B cell (primary cell): ENCODE measurements around the gene SYTL2. TPM values are rescaled to one million over a fixed set of nuclear protein-coding genes. Genes with fewer than 3 reads are reported as not detected.

Experiments
- ATAC-seq: fragments of 200-7000 bp; cut with Tn5 transposase; one replicate; pipeline ENCODE4 v1.10.0; 2021; ENCODE audit warnings: low read depth, mild to moderate bottlenecking, moderate number of reproducible peaks, moderate library complexity
- CTCF ChIA-PET: fragments of 350-600 bp; sonication (Branson Sonifier 250); formaldehyde crosslinking; loops from one replicate; lab custom pipeline; 2021; ENCODE audit warnings: antibody characterized with exemption, inconsistent platforms; lab: Charles Lee
- POLR2A ChIA-PET: fragments of 350-600 bp; sonication (Branson Sonifier 250); formaldehyde crosslinking; loops from one replicate; lab custom pipeline; 2021; ENCODE audit warnings: antibody characterized with exemption; lab: Charles Lee
- DNase-seq: peaks from one replicate; pipeline ENCODE4 v3.0.0; 2013
- H2AFZ ChIP-seq: 2 replicates; pipeline ENCODE4 v1.6.1; 2012; ENCODE audit warnings: mild to moderate bottlenecking, low read depth, low read length; ENCODE audit not compliant: insufficient read depth, poor library complexity, severe bottlenecking
- H3K27ac ChIP-seq, 2 donors: 1 replicate in 1 of 2; 2 replicates in 1 of 2; pipeline ENCODE4 v1.5.1; 2012 to 2013; ENCODE audit warnings: low read length in 2 of 2, mild to moderate bottlenecking in 2 of 2, moderate library complexity in 1 of 2
- H3K27me3 ChIP-seq, 4 experiments: fragments of 200-600 bp in 1 of 4; sonication (generic) in 1 of 4; replicated peaks in 1 of 4; 1 replicate in 2 of 4; 2 replicates in 2 of 4; pipeline versions ENCODE4 v1.6.1 to v1.7.0; 2013 to 2016; ENCODE audit warnings: low read length in 3 of 4, mild to moderate bottlenecking in 2 of 4, mixed read lengths in 1 of 4, moderate library complexity in 1 of 4; ENCODE audit not compliant: insufficient read depth in 4 of 4, control insufficient read depth in 3 of 4; ENCODE audit errors: control extremely low read depth in 1 of 4
- H3K36me3 ChIP-seq, 2 experiments: replicated peaks in 1 of 2; 1 replicate in 1 of 2; 2 replicates in 1 of 2; pipeline versions ENCODE4 v1.6.1 to v1.7.1; 2013; ENCODE audit warnings: low read length in 1 of 2; ENCODE audit not compliant: insufficient read depth in 2 of 2, control insufficient read depth in 1 of 2; ENCODE audit errors: control extremely low read depth in 1 of 2, extremely low read depth in 1 of 2
- H3K4me1 ChIP-seq, 2 donors: fragments of 200-600 bp in 1 of 2; sonication (generic) in 1 of 2; 1 replicate in 1 of 2; 2 replicates in 1 of 2; pipeline versions ENCODE4 v1.5.1 to v1.6.1; 2013 to 2017; ENCODE audit warnings: low read length in 2 of 2; ENCODE audit not compliant: control insufficient read depth in 2 of 2, insufficient read depth in 2 of 2
- H3K4me2 ChIP-seq: replicated peaks from 2 replicates; pipeline ENCODE3; 2012; ENCODE audit warnings: mild to moderate bottlenecking, low read depth, low read length; ENCODE audit not compliant: poor library complexity, severe bottlenecking
- H3K4me3 ChIP-seq, 5 experiments: fragments of 200-600 bp in 1 of 5; sonication (generic) in 1 of 5; 1 replicate in 3 of 5; 2 replicates in 2 of 5; pipeline versions ENCODE4 v1.5.1 to v1.7.0; 2011 to 2016; ENCODE audit warnings: low read length in 4 of 5, mild to moderate bottlenecking in 4 of 5, low read depth in 2 of 5, control low read depth in 1 of 5, moderate library complexity in 1 of 5; ENCODE audit not compliant: insufficient read depth in 1 of 5; ENCODE audit errors: control extremely low read depth in 1 of 5, extremely low read depth in 1 of 5
- H3K79me2 ChIP-seq: fragments of 200-600 bp; sonication (generic); one replicate; pipeline ENCODE4 v1.6.0; 2016; ENCODE audit warnings: low read length; ENCODE audit not compliant: control insufficient read depth, insufficient read depth
- H3K9ac ChIP-seq: fragments of 200-600 bp; sonication (generic); 2 replicates; pipeline ENCODE4 v1.6.1; 2017; ENCODE audit warnings: mild to moderate bottlenecking, low read length, moderate library complexity
- H3K9me3 ChIP-seq, 3 donors: one replicate each; pipeline versions ENCODE4 v1.6.1 to v1.7.1; 2013; ENCODE audit warnings: low read length in 2 of 3; ENCODE audit not compliant: control insufficient read depth in 2 of 3, insufficient read depth in 1 of 3; ENCODE audit errors: control extremely low read depth in 1 of 3
- H4K20me1 ChIP-seq: 2 replicates; pipeline ENCODE4 v1.6.0; 2012; ENCODE audit warnings: mild to moderate bottlenecking, low read length; ENCODE audit not compliant: insufficient read depth, control insufficient read depth, poor library complexity, severe bottlenecking
- H3K27ac Mint-ChIP-seq: one replicate; pipeline ENCODE4 v1.8.0; 2021; ENCODE audit warnings: mixed read lengths
- H3K27me3 Mint-ChIP-seq: one replicate; pipeline ENCODE4 v1.8.0; 2021; ENCODE audit warnings: mixed read lengths
- H3K4me1 Mint-ChIP-seq: one replicate; pipeline ENCODE4 v1.8.0; 2021; ENCODE audit warnings: mixed read lengths
- H3K4me3 Mint-ChIP-seq: one replicate; pipeline ENCODE4 v1.8.0; 2021; ENCODE audit warnings: mixed read lengths
- H3K9me3 Mint-ChIP-seq: one replicate; pipeline ENCODE4 v1.8.0; 2022; ENCODE audit warnings: mixed read lengths; ENCODE audit not compliant: insufficient read depth
- CTCF ChIP-seq: fragments of 200-600 bp; IDR thresholded peaks from one replicate; pipeline ENCODE4 v1.8.0; 2022; ENCODE audit warnings: antibody characterized with exemption, mild to moderate bottlenecking
- EZH2 ChIP-seq: IDR thresholded peaks from 2 replicates; pipeline ENCODE4 v1.6.1; 2012; ENCODE audit warnings: borderline replicate concordance, low read depth, mild to moderate bottlenecking, moderate library complexity, low read length; ENCODE audit not compliant: insufficient read depth, poor library complexity, severe bottlenecking
- WGBS: methylation state at CpG from one replicate; pipeline ENCODE4 v1.1.5; 2013; ENCODE audit warnings: missing lambda C conversion rate; ENCODE audit not compliant: insufficient coverage; 5-methylcytosine and 5-hydroxymethylcytosine counted together
- intact Hi-C: fragments of 100-400 bp; cut with micrococcal nuclease; formaldehyde crosslinking; loops from one replicate; pipeline ENCODE4 v1.10.0; 2022
- polyA plus RNA-seq: library from polyadenylated mRNA; depleted of rRNA; stranded (reverse); fragments of >200 nt; gene quantifications from 2 replicates; pipeline ENCODE4 v1.2.3, GENCODE V29; 2012
- total RNA-seq, 2 donors: library from RNA; stranded (reverse); fragments of 120-200 nt in 1 of 2; gene quantifications; 1 replicate in 1 of 2; 2 replicates in 1 of 2; pipeline versions ENCODE4 v1.2.3 to v1.2.4, GENCODE V29; 2013 to 2022

SYTL2 gene
- total and polyA plus RNA-seq, 2 donors (not counting 1 experiment from before 2014, with no cell fraction given) = 0.86 to 2.9 TPM

GRCh38 chr11:85787809-85788760 is 22.9 kb downstream of the SYTL2 start:
- 50% methylated on average over 1 of the region's 3 CpGs for WGBS
- H3K9ac ChIP-seq = no peak overlapping the region
- no peaks in the 10 kb centered on the region for H4K20me1 ChIP-seq
- no peak overlapping the region for H3K4me2 ChIP-seq
- no peaks in the 10 kb centered on the region for H3K79me2 ChIP-seq
- Mint-ChIP-seq H3K27ac (no peak overlapping the region), H3K27me3 (no peaks in the 10 kb centered on the region), H3K9me3 (no peaks in the 10 kb centered on the region), H3K4me1 (no peaks in the 10 kb centered on the region), H3K4me3 (no peak overlapping the region)
- H3K4me3 ChIP-seq = no peak overlapping the region
- no peak for TF ChIP-seq CTCF
- no peak for TF ChIP-seq EZH2
- ChIA-PET CTCF (interaction anchor here (0.5 kb wide), 1 partner anchor 437 kb away, joined by 3 read pairs; no protein-coding TSS in a partner anchor), POLR2A (no interaction called here)
- H2AFZ ChIP-seq = no peak overlapping the region
- ATAC-seq = no peak
- H3K27ac ChIP-seq = no peak overlapping the region
- H3K36me3 ChIP-seq = no peaks in the 10 kb centered on the region
- no peaks in the 10 kb centered on the region for H3K9me3 ChIP-seq
- intact Hi-C loops = no loop called here
- H3K27me3 ChIP-seq = no peaks in the 10 kb centered on the region
- no peaks in the 10 kb centered on the region for H3K4me1 ChIP-seq
- DNase-seq = no peak

- Histone ChIP-seq H3K4me3 (no peak overlapping the region), H3K4me2 (no peak overlapping the region), H2AFZ (no peak overlapping the region), H3K27me3 (no peaks in the 10 kb centered on the region), H3K79me2 (no peaks in the 10 kb centered on the region), H3K9me3 (peaks cover 0 to 5% (median 2%) of the 10 kb centered on the region in 3 donors), H4K20me1 (no peaks in the 10 kb centered on the region), H3K4me1 (no peaks in the 10 kb centered on the region), H3K27ac (no peak overlapping the region), H3K36me3 (no peaks in the 10 kb centered on the region), H3K9ac (no peak overlapping the region)
- H3K4me3 Mint-ChIP-seq = no peak overlapping the region
- DNase-seq (no peak), ATAC-seq (no peak)
- POLR2A ChIA-PET = no interaction called here
- H3K27me3 Mint-ChIP-seq = peaks cover 5% of the 10 kb centered on the region
- H3K9me3 Mint-ChIP-seq = no peaks in the 10 kb centered on the region
- no peaks in the 10 kb centered on the region for H3K4me1 Mint-ChIP-seq
- WGBS = no CpG with 5 or more reads among the region's 1 CpG
- CTCF ChIA-PET = no interaction called here
- intact Hi-C loops = no loop called here
- TF ChIP-seq CTCF (no peak), EZH2 (no peak)
- no peak overlapping the region for H3K27ac Mint-ChIP-seq
Measured at GRCh38 chr11:85787168-85787567, 23.8 kb downstream of the SYTL2 start.
